HUES48 (cell line): ENCODE data around the gene NHERF1.

Source experiments
- H3K27ac ChIP-seq: one replicate; pipeline ENCODE4 v1.7.0; 2013; ENCODE audit warnings: low read depth, low read length, inconsistent platforms
- H3K27me3 ChIP-seq: 2 replicates; pipeline ENCODE4 v1.6.1; 2013; ENCODE audit warnings: mild to moderate bottlenecking, low read length; ENCODE audit not compliant: control insufficient read depth, insufficient read depth
- H3K36me3 ChIP-seq: 2 replicates; pipeline ENCODE4 v1.6.1; 2013; ENCODE audit warnings: low read length; ENCODE audit not compliant: control insufficient read depth, insufficient read depth
- H3K4me1 ChIP-seq: 2 replicates; pipeline ENCODE4 v1.6.1; 2013; ENCODE audit warnings: mild to moderate bottlenecking, low read length; ENCODE audit not compliant: control insufficient read depth, insufficient read depth
- H3K4me3 ChIP-seq: 2 replicates; pipeline ENCODE4 v1.5.1; 2013; ENCODE audit warnings: mild to moderate bottlenecking, low read depth, low read length
- H3K9ac ChIP-seq: 2 replicates; pipeline ENCODE4 v1.6.1; 2013; ENCODE audit warnings: mild to moderate bottlenecking, low read depth, low read length, moderate library complexity
- H3K9me3 ChIP-seq: 2 replicates; pipeline ENCODE4 v1.6.1; 2013; ENCODE audit warnings: low read length; ENCODE audit not compliant: control insufficient read depth, insufficient read depth

The NHERF1 gene

GRCh38 chr17:74732042-74732867, 16.2 kb upstream of the NHERF1 start:
- no peak overlapping the region for H3K9ac ChIP-seq
- H3K36me3 ChIP-seq, result no peaks in the 10 kb centered on the region
- no peak overlapping the region for H3K27ac ChIP-seq
- H3K4me1 ChIP-seq, result no peaks in the 10 kb centered on the region; the same call in 1 of the 2 replicates
- peaks cover 5% of the 10 kb centered on the region; the same call in 1 of the 2 replicates for H3K9me3 ChIP-seq
- no peak overlapping the region for H3K4me3 ChIP-seq
- peaks cover 11% of the 10 kb centered on the region; the same call in 1 of the 2 replicates for H3K27me3 ChIP-seq

- peaks cover 13% of the 10 kb centered on the region; the same call in 1 of the 2 replicates for H3K27me3 ChIP-seq
- no peak overlapping the region for H3K9ac ChIP-seq
- H3K27ac ChIP-seq, result no peak overlapping the region
- peaks cover 7% of the 10 kb centered on the region for H3K4me1 ChIP-seq
- no peaks in the 10 kb centered on the region for H3K36me3 ChIP-seq
- H3K4me3 ChIP-seq, result no peak overlapping the region
- 0 out of 2 replicates have a peak, but pooled peaks cover 1% of the 10 kb centered on the region for H3K9me3 ChIP-seq
These were observed 14.9 kb upstream of the NHERF1 start for GRCh38 chr17:74733365-74734122.

- Histone ChIP-seq H3K4me3 (no peak overlapping the region), H3K9ac (no peak overlapping the region), H3K27ac (no peak overlapping the region), H3K27me3 (peaks cover 17% of the 10 kb centered on the region; the same call in 1 of the 2 replicates), H3K36me3 (no peaks in the 10 kb centered on the region), H3K9me3 (no peaks in the 10 kb centered on the region), H3K4me1 (peaks cover 7% of the 10 kb centered on the region)
These were observed 14.2 kb upstream of the NHERF1 start for GRCh38 chr17:74734256-74734655.

GRCh38 chr17:74736513-74737298, 11.7 kb upstream of the NHERF1 start, which contains the start of gene RAB37:
RAB37 (plus strand) TSS chr17:74737256; CDS start chr17:74737273, 17 bp downstream.
- Histone ChIP-seq H3K27ac (peak within 1 kb of the TSS; percentile 17), H3K36me3 (no peaks in the 10 kb centered on the region), H3K9ac (no peak within 1 kb of the TSS), H3K4me1 (peaks cover 7% of the 10 kb centered on the region), H3K9me3 (no peaks in the 10 kb centered on the region), H3K4me3 (peak within 1 kb of the TSS; percentile 81), H3K27me3 (peaks cover 17% of the 10 kb centered on the region; the same call in 1 of the 2 replicates)

GRCh38 chr17:74737299-74738050, 11.0 kb upstream of the NHERF1 start:
- H3K4me3 ChIP-seq, result peak overlapping the region; percentile 81
- peaks cover 7% of the 10 kb centered on the region for H3K4me1 ChIP-seq
- no peaks in the 10 kb centered on the region for H3K36me3 ChIP-seq
- H3K9ac ChIP-seq, result no peak overlapping the region
- peak overlapping the region; percentile 17 for H3K27ac ChIP-seq
- H3K9me3 ChIP-seq, result no peaks in the 10 kb centered on the region
- H3K27me3 ChIP-seq, result peaks cover 17% of the 10 kb centered on the region; the same call in 1 of the 2 replicates

GRCh38 chr17:74738051-74738996, 10.1 kb upstream of the NHERF1 start:
- Histone ChIP-seq H3K27me3 (peaks cover 17% of the 10 kb centered on the region; the same call in 1 of the 2 replicates), H3K4me3 (peak overlapping the region; percentile 81), H3K27ac (no peak overlapping the region), H3K9ac (no peak overlapping the region), H3K9me3 (no peaks in the 10 kb centered on the region), H3K36me3 (no peaks in the 10 kb centered on the region), H3K4me1 (peaks cover 7% of the 10 kb centered on the region)

GRCh38 chr17:74739227-74739831, 9.1 kb upstream of the NHERF1 start:
- H3K4me3 ChIP-seq, result no peak overlapping the region
- H3K9me3 ChIP-seq, result no peaks in the 10 kb centered on the region
- peaks cover 17% of the 10 kb centered on the region; the same call in 1 of the 2 replicates for H3K27me3 ChIP-seq
- peaks cover 7% of the 10 kb centered on the region for H3K4me1 ChIP-seq
- no peak overlapping the region for H3K9ac ChIP-seq
- no peaks in the 10 kb centered on the region for H3K36me3 ChIP-seq
- no peak overlapping the region for H3K27ac ChIP-seq

GRCh38 chr17:74740173-74740572, 8.3 kb upstream of the NHERF1 start:
- peaks cover 12% of the 10 kb centered on the region for H3K4me1 ChIP-seq
- no peaks in the 10 kb centered on the region for H3K9me3 ChIP-seq
- H3K9ac ChIP-seq, result no peak overlapping the region
- no peak overlapping the region for H3K4me3 ChIP-seq
- no peaks in the 10 kb centered on the region for H3K36me3 ChIP-seq
- no peak overlapping the region for H3K27ac ChIP-seq
- peaks cover 16% of the 10 kb centered on the region; the same call in 1 of the 2 replicates for H3K27me3 ChIP-seq
